ENCODE measurements around the gene CYTH2. TPM values are rescaled to one million over a fixed set of nuclear protein-coding genes. Genes with fewer than 3 reads are reported as not detected.

The CYTH2 gene
- total RNA-seq, 1 donor from 2014 or later = 71.0 TPM

- no peak for DNase-seq
Measured at GRCh38 chr19:48496959-48497727, 28.0 kb downstream of the CYTH2 start.

GRCh38 chr19:48497728-48498594 is 28.8 kb downstream of the CYTH2 start:
- DNase-seq = no peak

- no peak for DNase-seq
Measured at GRCh38 chr19:48498595-48499311, 29.6 kb downstream of the CYTH2 start.

GRCh38 chr19:48499316-48500090 is 30.3 kb downstream of the CYTH2 start:
- no peak for DNase-seq

GRCh38 chr19:48500830-48501493 is 31.8 kb downstream of the CYTH2 start:
- no peak for DNase-seq

GRCh38 chr19:48501494-48502349 is 32.6 kb downstream of the CYTH2 start:
- DNase-seq = peak; percentile 30

- DNase-seq = no peak
Measured at GRCh38 chr19:48502350-48503018, 33.3 kb downstream of the CYTH2 start.

GRCh38 chr19:48506138-48506733 is 37.1 kb downstream of the CYTH2 start:
- no peak for DNase-seq

GRCh38 chr19:48507911-48508439 is 38.8 kb downstream of the CYTH2 start:
- DNase-seq = no peak

- DNase-seq = no peak
Measured at GRCh38 chr19:48508729-48509411, 39.7 kb downstream of the CYTH2 start.

- peak; percentile 25 for DNase-seq
Measured at GRCh38 chr19:48509467-48510194, 40.5 kb downstream of the CYTH2 start.

- DNase-seq = peak; percentile 64
Measured at GRCh38 chr19:48510421-48511268, 41.5 kb downstream of the CYTH2 start.

GRCh38 chr19:48511321-48511731 is 42.2 kb downstream of the CYTH2 start:
- DNase-seq = no peak

- peak; percentile 94 for DNase-seq
Measured at GRCh38 chr19:48511800-48512503, 42.8 kb downstream of the CYTH2 start, which contains the start of gene LMTK3. LMTK3 (minus strand) TSS chr19:48511835; CDS start chr19:48511576, 259 bp downstream.

- DNase-seq = no peak
Measured at GRCh38 chr19:48512504-48513288, 43.5 kb downstream of the CYTH2 start.

Measured in occipital lobe (tissue), 2 donors.